Measurements from ENCODE around the gene TRPV4. TPM values are rescaled to one million over a fixed set of nuclear protein-coding genes. Genes with fewer than 3 reads are reported as not detected.
A peak's percentile ranks its signal among the peaks of the same experiment; 100 is the strongest.

TRPV4 gene
- total and polyA plus RNA-seq, 10 of the 15 experiments (the other 5 are each of a cell fraction or from before 2014, with no cell fraction given) = not detected

- TF ChIP-seq, protein P1, sequence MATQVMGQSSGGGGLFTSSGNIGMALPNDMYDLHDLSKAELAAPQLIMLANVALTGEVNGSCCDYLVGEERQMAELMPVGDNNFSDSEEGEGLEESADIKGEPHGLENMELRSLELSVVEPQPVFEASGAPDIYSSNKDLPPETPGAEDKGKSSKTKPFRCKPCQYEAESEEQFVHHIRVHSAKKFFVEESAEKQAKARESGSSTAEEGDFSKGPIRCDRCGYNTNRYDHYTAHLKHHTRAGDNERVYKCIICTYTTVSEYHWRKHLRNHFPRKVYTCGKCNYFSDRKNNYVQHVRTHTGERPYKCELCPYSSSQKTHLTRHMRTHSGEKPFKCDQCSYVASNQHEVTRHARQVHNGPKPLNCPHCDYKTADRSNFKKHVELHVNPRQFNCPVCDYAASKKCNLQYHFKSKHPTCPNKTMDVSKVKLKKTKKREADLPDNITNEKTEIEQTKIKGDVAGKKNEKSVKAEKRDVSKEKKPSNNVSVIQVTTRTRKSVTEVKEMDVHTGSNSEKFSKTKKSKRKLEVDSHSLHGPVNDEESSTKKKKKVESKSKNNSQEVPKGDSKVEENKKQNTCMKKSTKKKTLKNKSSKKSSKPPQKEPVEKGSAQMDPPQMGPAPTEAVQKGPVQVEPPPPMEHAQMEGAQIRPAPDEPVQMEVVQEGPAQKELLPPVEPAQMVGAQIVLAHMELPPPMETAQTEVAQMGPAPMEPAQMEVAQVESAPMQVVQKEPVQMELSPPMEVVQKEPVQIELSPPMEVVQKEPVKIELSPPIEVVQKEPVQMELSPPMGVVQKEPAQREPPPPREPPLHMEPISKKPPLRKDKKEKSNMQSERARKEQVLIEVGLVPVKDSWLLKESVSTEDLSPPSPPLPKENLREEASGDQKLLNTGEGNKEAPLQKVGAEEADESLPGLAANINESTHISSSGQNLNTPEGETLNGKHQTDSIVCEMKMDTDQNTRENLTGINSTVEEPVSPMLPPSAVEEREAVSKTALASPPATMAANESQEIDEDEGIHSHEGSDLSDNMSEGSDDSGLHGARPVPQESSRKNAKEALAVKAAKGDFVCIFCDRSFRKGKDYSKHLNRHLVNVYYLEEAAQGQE (IDR thresholded peaks at IDR 0.05; ENCODE audit: low read depth, low read length) = no peak
- TF ChIP-seq SREBF1 (IDR thresholded peaks at IDR 0.05; ENCODE audit: low read length) = no peak
- no peak for TF ChIP-seq KAT2A (conservative IDR thresholded peaks at IDR 0.05; ENCODE audit: control insufficient read depth, low read depth, low read length)
- no peak for TF ChIP-seq GABPA (IDR thresholded peaks at IDR 0.05; ENCODE audit: low read depth)
- TF ChIP-seq ASH2L (IDR thresholded peaks at IDR 0.05; ENCODE audit: borderline replicate concordance, low read depth) = no peak
- no peak for TF ChIP-seq SPI1 (IDR thresholded peaks at IDR 0.05; ENCODE audit: borderline replicate concordance, insufficient read depth, low read depth, low read length)
- TF ChIP-seq MAX (IDR thresholded peaks at IDR 0.05; ENCODE audit: low read depth, low read length) = no peak
- TF ChIP-seq, protein P2, sequence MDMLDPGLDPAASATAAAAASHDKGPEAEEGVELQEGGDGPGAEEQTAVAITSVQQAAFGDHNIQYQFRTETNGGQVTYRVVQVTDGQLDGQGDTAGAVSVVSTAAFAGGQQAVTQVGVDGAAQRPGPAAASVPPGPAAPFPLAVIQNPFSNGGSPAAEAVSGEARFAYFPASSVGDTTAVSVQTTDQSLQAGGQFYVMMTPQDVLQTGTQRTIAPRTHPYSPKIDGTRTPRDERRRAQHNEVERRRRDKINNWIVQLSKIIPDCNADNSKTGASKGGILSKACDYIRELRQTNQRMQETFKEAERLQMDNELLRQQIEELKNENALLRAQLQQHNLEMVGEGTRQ (IDR thresholded peaks at IDR 0.05; ENCODE audit: borderline replicate concordance, low read depth, low read length) = no peak
- peak; percentile 56; the same call in 1 of the 2 replicates for TF ChIP-seq JUNB (IDR thresholded peaks at IDR 0.05)
- TF ChIP-seq DPF2 (IDR thresholded peaks at IDR 0.05) = peak; percentile 56
- TF ChIP-seq ETV6 (conservative IDR thresholded peaks at IDR 0.05 in 1 of 2, IDR thresholded peaks at IDR 0.05 in 1 of 2; ENCODE audit: borderline replicate concordance in 1 of 2, low read depth in 1 of 2) = no peak
- peak; percentile 81 for TF ChIP-seq IKZF1 (conservative IDR thresholded peaks at IDR 0.05)
- TF ChIP-seq RBBP5 (conservative IDR thresholded peaks at IDR 0.05) = no peak
- TF ChIP-seq SKIL (IDR thresholded peaks at IDR 0.05; ENCODE audit: low read depth, poor library complexity, severe bottlenecking) = peak; percentile 50
- TF ChIP-seq, protein P3, sequence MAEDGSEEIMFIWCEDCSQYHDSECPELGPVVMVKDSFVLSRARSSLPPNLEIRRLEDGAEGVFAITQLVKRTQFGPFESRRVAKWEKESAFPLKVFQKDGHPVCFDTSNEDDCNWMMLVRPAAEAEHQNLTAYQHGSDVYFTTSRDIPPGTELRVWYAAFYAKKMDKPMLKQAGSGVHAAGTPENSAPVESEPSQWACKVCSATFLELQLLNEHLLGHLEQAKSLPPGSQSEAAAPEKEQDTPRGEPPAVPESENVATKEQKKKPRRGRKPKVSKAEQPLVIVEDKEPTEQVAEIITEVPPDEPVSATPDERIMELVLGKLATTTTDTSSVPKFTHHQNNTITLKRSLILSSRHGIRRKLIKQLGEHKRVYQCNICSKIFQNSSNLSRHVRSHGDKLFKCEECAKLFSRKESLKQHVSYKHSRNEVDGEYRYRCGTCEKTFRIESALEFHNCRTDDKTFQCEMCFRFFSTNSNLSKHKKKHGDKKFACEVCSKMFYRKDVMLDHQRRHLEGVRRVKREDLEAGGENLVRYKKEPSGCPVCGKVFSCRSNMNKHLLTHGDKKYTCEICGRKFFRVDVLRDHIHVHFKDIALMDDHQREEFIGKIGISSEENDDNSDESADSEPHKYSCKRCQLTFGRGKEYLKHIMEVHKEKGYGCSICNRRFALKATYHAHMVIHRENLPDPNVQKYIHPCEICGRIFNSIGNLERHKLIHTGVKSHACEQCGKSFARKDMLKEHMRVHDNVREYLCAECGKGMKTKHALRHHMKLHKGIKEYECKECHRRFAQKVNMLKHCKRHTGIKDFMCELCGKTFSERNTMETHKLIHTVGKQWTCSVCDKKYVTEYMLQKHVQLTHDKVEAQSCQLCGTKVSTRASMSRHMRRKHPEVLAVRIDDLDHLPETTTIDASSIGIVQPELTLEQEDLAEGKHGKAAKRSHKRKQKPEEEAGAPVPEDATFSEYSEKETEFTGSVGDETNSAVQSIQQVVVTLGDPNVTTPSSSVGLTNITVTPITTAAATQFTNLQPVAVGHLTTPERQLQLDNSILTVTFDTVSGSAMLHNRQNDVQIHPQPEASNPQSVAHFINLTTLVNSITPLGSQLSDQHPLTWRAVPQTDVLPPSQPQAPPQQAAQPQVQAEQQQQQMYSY (CRISPR knock-in tag; IDR thresholded peaks at IDR 0.05) = no peak
- TF ChIP-seq POU2F2 (IDR thresholded peaks at IDR 0.05; ENCODE audit: borderline replicate concordance, low read depth, low read length) = peak; percentile 10; the same call in 1 of the 3 replicates
- TF ChIP-seq MTA2 (IDR thresholded peaks at IDR 0.05; ENCODE audit: low read depth) = peak; percentile 87
- TF ChIP-seq MTA3 (IDR thresholded peaks at IDR 0.05; ENCODE audit: borderline replicate concordance, low read length) = no peak
- TF ChIP-seq CREM (IDR thresholded peaks at IDR 0.05; ENCODE audit: low read depth) = no peak
These were observed 42.5 kb upstream of the TRPV4 start (continued) for GRCh38 chr12:109875572-109876131.

All from GM12878 (cell line).